Urinary bladder (tissue), 4 donors: ENCODE measurements around the gene GINS2. TPM values are rescaled to one million over a fixed set of nuclear protein-coding genes. Genes with fewer than 3 reads are reported as not detected.

ENCODE experiments used
- DNase-seq: peaks from one replicate; pipeline ENCODE4 v3.0.0-alpha.2; 2015; ENCODE audit errors: extremely low spot score
- H3K27ac ChIP-seq: one replicate; pipeline ENCODE4 v1.5.1; 2013; ENCODE audit warnings: low read depth, mild to moderate bottlenecking, moderate library complexity
- H3K36me3 ChIP-seq: one replicate; pipeline ENCODE4 v1.6.1; 2013; ENCODE audit warnings: mild to moderate bottlenecking, moderate library complexity; ENCODE audit not compliant: insufficient read depth
- H3K4me1 ChIP-seq: one replicate; pipeline ENCODE4 v1.6.1; 2013; ENCODE audit warnings: mild to moderate bottlenecking, moderate library complexity; ENCODE audit not compliant: insufficient read depth
- H3K4me3 ChIP-seq: one replicate; pipeline ENCODE4 v1.5.1; 2013; ENCODE audit warnings: low read depth, low read length
- WGBS: extraction: QIAGEN DNeasy Blood & Tissue Kit; methylation state at CpG from one replicate; pipeline ENCODE4 v1.1.7; 2013; 5-methylcytosine and 5-hydroxymethylcytosine counted together
- polyA plus RNA-seq: library from polyadenylated mRNA; stranded (reverse); fragments of 200-250 nt; gene quantifications from one replicate; pipeline ENCODE4 v1.2.3, GENCODE V29; 2013
- total RNA-seq: library from RNA; depleted of rRNA; stranded (reverse); fragments of >200 nt; gene quantifications from one replicate; pipeline ENCODE4 v1.2.3, GENCODE V29; 2014
- donor health status: healthy with polysubstance abuse.
- donor health status: healthy.

The GINS2 gene
- total and polyA plus RNA-seq, 2 donors: 0.82 to 6.9 TPM

DNA sequence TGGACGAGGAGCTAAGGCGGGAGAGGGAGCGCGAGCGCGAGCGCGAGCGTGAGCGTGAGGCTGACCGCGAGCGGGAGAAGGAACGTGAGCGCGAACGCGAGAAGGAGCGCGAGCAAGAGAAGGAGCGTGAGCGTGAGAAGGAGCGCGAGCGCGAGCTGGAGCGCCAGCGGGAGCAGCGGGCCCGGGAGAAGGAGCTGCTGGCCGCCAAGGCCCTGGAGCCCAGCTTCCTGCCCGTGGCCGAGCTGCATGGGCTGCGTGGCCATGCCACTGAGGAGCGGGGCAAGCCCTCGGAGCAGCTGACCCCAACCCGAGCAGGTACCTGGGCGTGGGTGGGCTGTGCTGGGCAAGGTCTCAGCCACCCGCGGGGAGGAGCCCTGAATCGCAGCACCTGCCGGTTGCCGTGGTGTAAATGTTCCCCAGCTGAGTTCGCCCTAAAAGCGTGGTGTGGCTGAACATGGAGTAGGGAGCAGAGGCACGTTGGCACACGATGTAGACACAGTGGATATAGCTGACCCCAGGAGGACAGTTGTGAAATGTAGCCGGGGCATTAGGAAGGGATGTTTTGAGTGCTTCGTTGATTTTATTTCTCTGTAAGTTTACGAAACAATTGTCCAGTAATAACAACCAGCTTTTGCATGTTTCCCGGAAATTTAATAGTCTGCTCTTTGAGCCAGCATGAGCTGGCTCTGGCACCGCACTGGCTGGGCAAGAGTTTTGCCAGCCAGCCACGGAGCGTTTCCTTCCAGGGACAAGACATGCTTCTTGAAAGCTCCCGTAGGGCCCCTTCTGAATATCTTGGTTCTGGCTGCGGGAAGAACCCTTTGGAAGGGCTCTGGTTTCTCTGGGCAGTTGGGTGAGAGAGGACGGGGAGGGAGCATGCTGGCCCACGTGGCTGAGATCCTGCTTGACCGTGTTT, 32.1 kb downstream of the GINS2 start:
- WGBS: 92% methylated on average over 59 of the region's 59 CpGs
- no peak overlapping the region for H3K27ac ChIP-seq
- DNase-seq: no peak
- H3K36me3 ChIP-seq: peaks cover 5% of the 10 kb centered on the region
- H3K4me3 ChIP-seq: no peak overlapping the region
- no peaks in the 10 kb centered on the region for H3K4me1 ChIP-seq

DNA sequence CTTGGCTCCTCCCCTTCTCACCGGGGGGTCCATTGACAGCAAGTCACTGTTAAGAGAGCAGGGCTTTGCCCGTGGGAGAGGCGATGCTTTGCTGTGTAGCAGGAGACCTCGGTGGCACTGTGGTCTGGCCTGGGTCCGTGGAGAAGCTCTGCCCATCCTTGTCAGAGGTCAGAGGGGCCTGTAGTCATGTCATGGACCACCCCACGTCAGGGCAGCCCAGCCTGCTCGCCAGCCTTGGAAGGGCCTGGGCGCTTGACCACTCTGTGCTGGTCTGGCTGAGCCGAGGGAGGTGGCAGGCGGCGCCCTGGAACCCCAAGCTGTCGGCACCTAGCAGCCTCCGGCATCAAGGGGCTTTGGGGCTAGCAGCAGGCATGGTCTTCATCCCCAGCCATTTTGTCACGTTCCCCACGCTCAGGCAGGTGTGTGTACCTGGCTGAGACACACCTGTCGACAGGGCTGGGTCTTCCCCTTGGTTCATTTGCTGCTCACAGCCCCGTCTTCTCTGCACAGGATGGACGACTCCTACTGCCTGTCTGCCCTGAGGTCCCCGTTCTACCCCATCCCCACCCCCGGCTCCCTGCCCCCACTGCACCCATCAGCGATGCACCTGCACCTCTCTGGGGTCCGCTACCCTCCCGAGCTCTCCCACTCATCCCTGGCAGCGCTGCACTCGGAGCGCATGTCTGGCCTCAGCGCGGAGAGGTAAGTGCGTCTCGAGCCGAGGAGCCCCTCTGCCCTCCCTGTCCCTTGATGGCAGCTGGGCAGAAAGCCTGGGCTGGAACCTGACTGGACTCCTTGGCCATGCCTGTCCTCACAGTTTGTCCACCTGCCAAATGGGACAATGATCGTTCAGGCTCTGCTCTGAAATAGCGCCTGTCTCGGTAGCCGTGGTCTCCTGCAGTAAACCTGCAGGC, 33.3 kb downstream of the GINS2 start:
- DNase-seq: no peak
- Histone ChIP-seq H3K36me3 (peaks cover 5% of the 10 kb centered on the region), H3K27ac (no peak overlapping the region), H3K4me3 (no peak overlapping the region), H3K4me1 (no peaks in the 10 kb centered on the region)
- WGBS: 93% methylated on average over 35 of the region's 35 CpGs

DNA sequence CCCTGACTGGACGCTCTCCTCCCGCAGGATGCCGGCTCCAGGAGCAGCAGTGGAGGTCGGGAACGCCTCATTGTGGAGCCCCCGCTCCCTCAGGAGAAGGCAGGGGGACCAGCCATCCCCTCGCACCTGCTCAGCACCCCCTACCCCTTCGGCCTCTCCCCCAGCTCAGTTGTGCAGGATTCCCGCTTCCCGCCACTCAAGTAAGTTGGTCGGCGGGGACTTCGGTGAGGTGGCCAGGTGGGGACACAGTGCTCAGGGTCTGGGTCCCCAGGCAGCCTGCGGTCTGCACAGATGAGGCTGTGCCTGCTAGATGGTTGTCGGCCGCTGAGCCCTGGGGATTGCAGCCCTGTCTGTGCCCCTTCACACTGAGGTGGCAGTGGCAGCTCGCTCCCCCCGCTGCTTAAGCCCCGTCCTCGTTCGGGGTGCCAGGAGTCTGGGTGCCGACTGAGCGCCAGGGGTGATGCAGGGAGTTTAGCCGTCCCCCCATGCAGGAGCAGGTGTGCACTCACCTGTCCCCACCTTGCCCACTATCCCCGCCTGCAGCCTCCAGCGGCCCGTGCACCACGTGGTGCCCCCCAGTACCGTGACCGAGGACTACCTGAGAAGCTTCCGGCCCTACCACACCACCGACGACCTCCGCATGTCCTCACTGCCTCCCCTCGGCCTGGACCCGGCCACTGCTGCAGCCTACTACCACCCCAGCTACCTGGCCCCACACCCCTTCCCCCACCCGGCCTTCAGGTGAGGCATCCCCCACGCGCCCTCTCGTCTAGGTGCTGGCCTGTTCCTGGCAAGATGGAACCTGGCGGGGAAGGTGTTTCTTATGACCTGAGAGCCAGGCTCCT, 34.3 kb downstream of the GINS2 start:
- Histone ChIP-seq H3K27ac (no peak overlapping the region), H3K4me3 (no peak overlapping the region), H3K36me3 (peaks cover 5% of the 10 kb centered on the region), H3K4me1 (no peaks in the 10 kb centered on the region)
- 95% methylated on average over 41 of the region's 41 CpGs for WGBS
- no peak for DNase-seq

DNA sequence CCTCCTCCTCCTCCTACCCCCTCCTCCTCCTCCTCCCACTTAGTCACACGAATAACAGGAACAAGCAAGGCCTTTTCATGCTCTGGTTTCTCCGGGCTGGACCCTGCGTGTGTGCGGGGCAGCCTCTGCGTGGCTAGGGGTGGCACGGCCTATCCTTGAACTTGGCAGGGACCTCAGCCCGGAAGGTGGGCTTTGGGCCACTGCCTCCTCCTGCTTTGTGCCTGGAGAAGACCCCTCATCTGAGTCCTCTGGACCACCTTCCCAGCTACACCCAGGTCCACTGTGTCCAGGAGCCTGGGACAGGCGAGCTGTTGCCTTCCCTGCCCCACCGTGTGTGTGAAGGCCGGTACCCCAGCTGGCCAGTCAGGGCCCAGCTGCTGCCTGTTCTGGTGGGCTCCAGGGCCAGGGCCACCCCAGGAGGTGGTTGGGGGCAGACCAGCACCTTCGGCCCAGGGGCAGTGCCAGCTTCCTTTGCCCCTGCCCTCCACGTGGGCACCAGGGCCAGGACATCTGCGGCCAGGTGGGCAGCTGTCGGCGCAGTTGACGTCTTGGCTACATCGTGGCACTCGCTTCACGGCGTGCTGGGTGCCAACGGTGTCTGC, 35.4 kb downstream of the GINS2 start:
- Histone ChIP-seq H3K4me3 (no peak overlapping the region), H3K27ac (peak overlapping the region; percentile 38), H3K4me1 (no peaks in the 10 kb centered on the region), H3K36me3 (peaks cover 5% of the 10 kb centered on the region)
- DNase-seq: no peak
- 67% methylated on average over 21 of the region's 21 CpGs for WGBS

DNA sequence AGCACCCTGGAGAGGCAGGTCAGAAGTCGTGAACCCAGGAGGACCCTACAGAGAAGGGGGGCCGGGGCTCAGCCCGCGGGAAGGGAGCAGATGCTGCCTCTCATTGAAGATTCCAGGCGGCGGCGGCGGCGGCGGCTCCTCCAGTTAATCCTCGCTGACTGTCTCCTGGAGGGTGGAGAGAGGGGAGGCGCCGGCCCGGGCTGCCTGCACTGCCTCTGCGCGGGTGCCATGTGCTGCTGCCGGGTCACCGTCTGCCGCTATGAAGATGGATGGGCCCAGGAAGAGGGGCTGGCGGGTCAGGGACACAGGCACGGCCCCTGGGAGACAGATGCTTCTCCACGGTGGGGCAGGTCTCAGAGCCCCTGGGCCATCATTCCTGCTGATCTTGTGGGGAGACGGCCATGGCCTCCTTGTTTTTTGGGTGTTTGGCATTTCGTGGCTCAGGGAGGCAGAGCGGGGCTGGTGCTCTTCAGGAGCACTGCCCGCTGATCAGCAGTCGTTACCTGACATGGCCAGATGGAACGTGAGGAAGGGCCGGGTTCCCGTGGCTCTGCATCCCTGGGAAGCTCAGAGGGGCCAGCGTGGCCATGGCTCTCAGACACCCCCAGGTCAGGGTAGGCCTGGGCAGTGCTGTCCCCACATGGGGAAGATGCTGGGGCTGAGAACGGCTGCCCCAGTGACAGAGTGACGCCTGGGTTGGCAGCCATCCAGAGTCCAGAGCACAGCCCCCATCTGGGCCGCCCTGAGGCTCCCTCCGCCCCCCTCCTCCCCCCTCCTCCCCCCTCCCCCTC, 36.1 kb downstream of the GINS2 start:
- Histone ChIP-seq H3K4me3 (no peak overlapping the region), H3K36me3 (peaks cover 5% of the 10 kb centered on the region), H3K4me1 (no peaks in the 10 kb centered on the region), H3K27ac (peak overlapping the region; percentile 32)
- WGBS: 28% methylated on average over 35 of the region's 35 CpGs
- no peak for DNase-seq

DNA sequence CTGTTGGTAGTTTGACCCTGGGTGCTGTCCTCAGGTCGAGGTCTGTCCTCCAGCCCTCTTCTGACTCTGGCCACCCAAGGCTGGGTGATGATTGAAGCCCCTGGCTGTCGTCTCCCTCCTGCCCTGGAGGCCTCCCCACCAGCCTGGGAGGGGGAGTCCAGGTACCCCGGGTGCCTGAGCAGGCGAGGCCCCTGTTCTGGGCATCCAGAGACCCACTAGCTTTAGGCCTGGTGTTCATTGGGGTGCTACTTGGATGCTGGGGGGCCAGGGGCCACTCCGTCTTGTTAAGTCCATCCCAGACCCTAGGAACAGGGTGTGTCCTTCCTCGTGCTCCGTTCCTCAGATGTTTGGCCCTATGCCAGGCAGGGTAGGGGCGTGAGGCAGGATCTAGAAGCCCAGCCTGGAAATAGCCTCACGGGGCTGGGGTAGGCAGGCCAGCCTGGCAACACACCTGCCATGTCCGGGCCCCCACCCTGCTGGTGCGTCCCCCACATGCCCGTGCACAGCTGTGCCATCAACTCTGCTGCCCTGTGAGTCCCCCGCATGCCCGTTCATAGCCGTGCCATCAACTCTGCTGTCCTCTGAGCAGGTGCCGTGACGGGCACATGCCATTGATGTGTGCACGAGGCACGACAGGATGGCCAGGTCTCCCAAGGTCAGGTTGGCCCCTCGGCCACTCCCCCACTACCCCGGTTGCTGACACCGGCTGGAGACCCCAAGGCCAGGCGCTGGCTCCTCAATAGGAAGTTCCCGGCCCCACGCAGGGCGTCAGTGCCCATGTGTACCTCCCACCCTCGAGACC, 36.9 kb downstream of the GINS2 start:
- no peak overlapping the region for H3K4me3 ChIP-seq
- H3K36me3 ChIP-seq: peaks cover 5% of the 10 kb centered on the region
- no peak for DNase-seq
- H3K4me1 ChIP-seq: no peaks in the 10 kb centered on the region
- H3K27ac ChIP-seq: no peak overlapping the region
- 59% methylated on average over 27 of the region's 27 CpGs for WGBS

DNA sequence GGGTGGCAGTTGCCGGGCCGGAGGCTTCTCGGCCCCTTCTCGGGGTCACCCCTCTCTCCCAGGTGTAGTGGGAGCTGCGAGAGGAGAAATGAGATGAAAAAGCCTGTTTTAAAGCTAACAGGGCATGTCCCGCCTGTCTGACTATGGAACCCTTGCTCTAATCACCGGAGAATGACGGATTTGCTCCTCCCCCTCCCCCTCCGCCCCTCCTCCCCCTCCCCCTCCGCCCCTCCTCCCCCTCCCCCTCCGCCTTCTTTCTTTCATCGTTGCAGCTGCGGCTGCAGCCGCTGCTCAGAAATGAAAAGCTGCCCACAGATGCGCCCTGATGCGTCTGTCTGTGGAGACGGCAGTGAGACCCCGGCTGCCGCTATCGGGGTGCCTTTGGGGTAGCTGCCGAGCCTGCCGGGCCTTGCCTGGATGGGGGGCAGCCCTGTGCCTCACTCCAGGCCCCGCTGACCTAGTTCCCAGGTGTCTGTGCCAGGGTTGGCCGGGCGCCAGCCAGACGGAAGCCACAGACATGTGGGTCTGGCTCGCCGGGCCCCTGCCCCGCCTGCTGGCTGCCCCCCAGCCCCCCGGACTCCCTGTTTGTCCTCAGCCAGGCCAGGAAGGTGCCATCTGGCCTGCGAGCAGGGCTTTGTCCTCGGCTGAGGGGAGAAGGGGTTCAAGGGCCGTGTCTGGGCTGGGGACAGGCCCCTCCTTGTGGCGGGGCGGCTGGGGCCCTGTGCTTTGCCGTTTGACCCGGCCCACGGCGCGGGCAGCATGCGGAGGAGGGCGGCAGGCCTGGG, 37.7 kb downstream of the GINS2 start:
- 52% methylated on average over 36 of the region's 42 CpGs for WGBS
- no peak overlapping the region for H3K4me3 ChIP-seq
- no peak overlapping the region for H3K27ac ChIP-seq
- no peaks in the 10 kb centered on the region for H3K4me1 ChIP-seq
- H3K36me3 ChIP-seq: peaks cover 2% of the 10 kb centered on the region
- DNase-seq: no peak

DNA sequence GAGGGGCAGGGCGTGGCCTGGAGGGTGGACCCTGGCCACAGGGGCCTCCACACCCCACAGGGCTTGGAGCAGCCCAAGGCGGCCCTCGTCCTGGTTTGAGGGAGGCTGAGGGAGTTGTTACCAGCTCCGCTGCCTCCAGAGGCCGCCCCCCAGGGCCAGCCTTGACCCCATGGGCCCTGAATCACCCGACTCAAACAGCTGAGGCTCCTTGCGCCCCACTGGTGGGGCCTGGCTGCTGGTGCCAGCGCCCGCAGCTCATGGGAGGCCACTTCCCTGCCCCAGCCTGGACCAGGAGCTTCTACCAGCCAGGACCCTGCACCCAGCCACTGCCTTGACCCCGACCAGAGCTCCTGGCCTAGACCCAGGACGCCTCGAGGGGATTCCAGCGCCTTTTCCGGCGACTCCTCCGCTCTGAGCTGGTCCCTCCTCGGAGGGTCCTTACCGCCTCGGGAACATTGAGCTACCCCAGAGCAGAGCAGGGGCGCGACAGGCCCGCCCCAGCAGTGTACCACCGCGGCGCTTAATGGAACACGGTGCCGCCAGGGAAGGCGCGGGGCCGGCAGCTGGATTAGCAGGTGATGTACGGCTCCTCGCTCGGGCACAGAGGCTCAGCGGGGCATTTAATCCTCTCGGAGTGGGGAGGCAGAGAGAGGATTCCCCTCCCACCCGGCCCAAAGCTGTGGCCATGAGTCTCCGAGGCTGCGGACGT, 38.5 kb downstream of the GINS2 start:
- H3K36me3 ChIP-seq: no peaks in the 10 kb centered on the region
- no peak overlapping the region for H3K27ac ChIP-seq
- no peak overlapping the region for H3K4me3 ChIP-seq

DNA sequence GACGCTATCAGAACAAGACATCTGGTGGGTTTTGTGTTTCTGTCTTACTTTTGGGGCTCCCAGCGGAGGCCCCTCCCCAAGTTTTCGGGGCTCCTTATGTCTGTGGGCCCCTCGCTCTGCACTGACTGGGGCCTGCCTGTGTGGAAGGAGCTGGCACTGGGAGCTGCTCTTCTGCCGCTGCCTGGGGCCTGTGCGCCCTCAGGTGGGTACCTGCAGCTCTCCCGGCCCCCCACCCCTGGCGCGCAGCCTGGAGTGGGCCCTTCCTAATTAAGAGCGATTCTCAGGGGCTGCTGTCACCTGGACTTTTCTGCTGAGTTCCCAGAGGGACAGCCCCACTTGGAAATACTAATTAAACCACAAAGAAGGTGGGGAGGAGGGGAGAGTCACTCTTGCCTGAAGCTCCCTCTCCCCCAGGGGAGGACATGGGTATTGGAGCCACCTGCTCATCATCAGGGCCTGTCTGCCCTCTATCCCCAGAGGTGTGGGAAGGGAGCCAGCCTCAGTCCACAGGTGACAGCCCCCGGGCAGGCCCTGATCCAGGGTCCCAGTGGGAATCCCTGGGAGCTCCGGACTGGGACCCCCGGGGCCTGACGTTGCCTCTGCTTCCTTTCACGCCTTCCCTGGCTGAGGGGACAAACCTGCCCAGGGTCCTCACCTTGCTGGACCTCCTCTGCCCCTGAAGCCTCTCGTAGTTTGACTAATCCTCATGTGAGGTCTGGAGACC, 39.2 kb downstream of the GINS2 start:
- Histone ChIP-seq H3K4me1 (no peaks in the 10 kb centered on the region), H3K4me3 (no peak overlapping the region), H3K27ac (no peak overlapping the region), H3K36me3 (no peaks in the 10 kb centered on the region)
- WGBS: 81% methylated on average over 16 of the region's 16 CpGs
- DNase-seq: no peak

More for the DNA sequence above, 38.5 kb downstream of the GINS2 start:
- DNase-seq: no peak
- WGBS: 89% methylated on average over 39 of the region's 39 CpGs
- no peaks in the 10 kb centered on the region for H3K4me1 ChIP-seq

DNA sequence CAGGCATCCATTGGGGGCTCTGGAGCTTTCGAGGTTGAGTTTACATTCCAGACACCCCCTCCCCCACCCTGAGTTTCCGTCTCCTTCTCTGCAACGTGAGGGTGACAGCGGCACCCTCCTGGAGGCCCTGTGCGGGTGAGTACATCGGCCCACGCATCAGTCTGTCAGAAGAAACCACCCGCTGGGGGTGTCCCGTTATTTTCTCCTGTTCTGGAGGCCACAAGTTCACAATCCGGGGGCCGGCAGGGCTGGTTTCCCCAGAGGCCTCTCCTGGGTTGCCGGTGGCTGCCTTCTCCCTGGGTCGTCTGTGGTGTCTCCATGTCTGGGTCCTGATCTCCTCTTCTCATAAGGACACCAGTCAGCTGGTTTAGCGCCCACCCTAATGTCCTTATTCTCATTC, 39.9 kb downstream of the GINS2 start:
- 84% methylated on average over 14 of the region's 14 CpGs for WGBS
- Histone ChIP-seq H3K27ac (no peak overlapping the region), H3K36me3 (no peaks in the 10 kb centered on the region), H3K4me1 (no peaks in the 10 kb centered on the region), H3K4me3 (no peak overlapping the region)
- DNase-seq: no peak
